Activated CD8-positive, alpha-beta memory T cell treated with anti-CD3 and anti-CD28 coated beads, Interleukin-2, amount 50 U/mL, for 24 hours (primary cell): ENCODE results near the gene SRSF6.
"Not testable (repeated sequence)": the region's sequence is repeated elsewhere in the genome, so short reads cannot be mapped to it uniquely, and the experiment has no call there.

Experiments used
- DNase-seq: peaks from one replicate; pipeline ENCODE4 v3.0.0-alpha.2; 2020; ENCODE audit errors: extremely low read depth

The SRSF6 gene

GRCh38 chr20:43477193-43477592, 19.5 kb downstream of the SRSF6 start:
- no peak for DNase-seq

- DNase-seq = no peak
Observed at GRCh38 chr20:43477619-43478018, 19.9 kb downstream of the SRSF6 start.

- no peak for DNase-seq
Observed at GRCh38 chr20:43490038-43490437, 32.3 kb downstream of the SRSF6 start.

- no peak for DNase-seq
Observed at GRCh38 chr20:43492101-43492500, 34.4 kb downstream of the SRSF6 start.

- no peak for DNase-seq
Observed at GRCh38 chr20:43495388-43495787, 37.7 kb downstream of the SRSF6 start.

- DNase-seq = not testable (repeated sequence)
Observed at GRCh38 chr20:43502021-43502420, 44.3 kb downstream of the SRSF6 start.

- DNase-seq = no peak
Observed at GRCh38 chr20:43506238-43506637, 48.5 kb downstream of the SRSF6 start.

GRCh38 chr20:43507150-43508080, 49.7 kb downstream of the SRSF6 start, which contains the start of gene L3MBTL1:
TSS of gene L3MBTL1 (plus strand) at chr20:43507697. CDS start at chr20:43513504, 5,807 bp downstream.
- no peak for DNase-seq

GRCh38 chr20:43508106-43508505, 50.4 kb downstream of the SRSF6 start:
- no peak for DNase-seq

GRCh38 chr20:43508604-43509040, 50.9 kb downstream of the SRSF6 start:
- DNase-seq = no peak

GRCh38 chr20:43511879-43512278, 54.2 kb downstream of the SRSF6 start:
- no peak for DNase-seq

- no peak for DNase-seq
Observed at GRCh38 chr20:43513372-43513930, 55.8 kb downstream of the SRSF6 start.
